Upper lobe of left lung (tissue), 6 donors: ENCODE measurements around the gene PIK3CD. TPM values are rescaled to one million over a fixed set of nuclear protein-coding genes. Genes with fewer than 3 reads are reported as not detected.
"Not testable (repeated sequence)": the region's sequence is repeated elsewhere in the genome, so short reads cannot be mapped to it uniquely, and the experiment has no call there.

Experiments used
- ATAC-seq, 2 donors: fragments of 200-7000 bp; cut with Tn5 transposase; one replicate each; pipeline ENCODE4 v1.9.1; 2022; ENCODE audit warnings: mild to moderate bottlenecking in 2 of 2, moderate library complexity in 2 of 2; ENCODE audit not compliant: low FRiP score in 2 of 2
- DNase-seq, 2 donors: peaks; one replicate each; pipeline ENCODE4 v3.0.0-alpha.2; 2019 to 2020
- H3K27ac ChIP-seq, 4 donors: fragments of 200-600 bp; sonication (generic); one replicate each; pipeline ENCODE4 v1.5.1; 2016 to 2019
- H3K27me3 ChIP-seq, 4 donors: fragments of 200-600 bp; sonication (generic); one replicate each; pipeline ENCODE4 v1.5.1; 2017 to 2019
- H3K36me3 ChIP-seq, 4 donors: fragments of 200-600 bp; sonication (generic); one replicate each; pipeline ENCODE4 v1.5.1; 2016 to 2019
- H3K4me1 ChIP-seq, 4 donors: fragments of 200-600 bp; sonication (generic); one replicate each; pipeline ENCODE4 v1.5.1; 2018 to 2019
- H3K4me3 ChIP-seq, 4 donors: fragments of 200-600 bp; sonication (generic); one replicate each; pipeline ENCODE4 v1.5.1; 2017 to 2019; ENCODE audit warnings: mild to moderate bottlenecking in 2 of 4, moderate library complexity in 1 of 4
- H3K9me3 ChIP-seq, 4 donors: fragments of 200-600 bp; sonication (generic); one replicate each; pipeline ENCODE4 v1.5.1; 2018 to 2019
- EP300 ChIP-seq, 4 donors: sonication (generic); formaldehyde crosslinking; IDR thresholded peaks; one replicate each; pipeline ENCODE4 v1.5.1; 2017; ENCODE audit warnings: antibody characterized with exemption in 4 of 4, control low read depth in 2 of 4
- POLR2A ChIP-seq, 4 donors: fragments of 450-650 bp; IDR thresholded peaks; one replicate each; pipeline ENCODE4 v1.5.1; 2016 to 2017; ENCODE audit warnings: antibody characterized with exemption in 4 of 4, mild to moderate bottlenecking in 2 of 4
- POLR2AphosphoS5 ChIP-seq, 2 donors: sonication (generic); formaldehyde crosslinking; IDR thresholded peaks; one replicate each; pipeline ENCODE4 v1.5.1; 2017; ENCODE audit warnings: antibody characterized with exemption in 2 of 2
- WGBS, 2 donors: methylation state at CpG; one replicate each; pipeline ENCODE4 v1.1.5; 2017 to 2018; 5-methylcytosine and 5-hydroxymethylcytosine counted together
- total RNA-seq, 6 donors: library from RNA; depleted of rRNA in 4 of 6; stranded (reverse); fragments of >200 nt in 4 of 6; gene quantifications; one replicate each; pipeline versions ENCODE4 v1.1.0 to v1.2.1, GENCODE V29; 2016 to 2021
- TF ChIP-seq, protein P1 (sequence below), 6 experiments: fragments of 450-650 bp in 4 of 6; fragments of 200-600 bp in 2 of 6; sonication (generic) in 2 of 6; IDR thresholded peaks; one replicate each; pipeline ENCODE4 v1.5.1; 2016 to 2019; ENCODE audit warnings: antibody characterized with exemption in 6 of 6
- donor health status: DM: no; HTN: no; CAD: no; lungs with moderate emphysema.
- donor health status: DM: no; HTN: yes; CAD: no; lungs with severe emphysema.

The PIK3CD gene
- total RNA-seq, 6 donors from 2014 or later: 19.0 to 56.6 (median 24.2) TPM

GRCh38 chr1:9618909-9619679 is 32.4 kb upstream of the PIK3CD start:
- no peaks in the 10 kb centered on the region for H3K9me3 ChIP-seq
- ATAC-seq (no peak), DNase-seq (no peak)
- no peak overlapping the region for H3K4me3 ChIP-seq
- peaks cover 0 to 6% (median 0%) of the 10 kb centered on the region in 4 donors for H3K4me1 ChIP-seq
- 75 to 76% methylated on average over 18 of the region's 18 CpGs for WGBS, 2 donors
- TF ChIP-seq EP300 (IDR thresholded peaks at IDR 0.05) (no peak), POLR2AphosphoS5 (IDR thresholded peaks at IDR 0.05) (no peak), POLR2A (IDR thresholded peaks at IDR 0.05) (no peak)
- TF ChIP-seq, protein P1, sequence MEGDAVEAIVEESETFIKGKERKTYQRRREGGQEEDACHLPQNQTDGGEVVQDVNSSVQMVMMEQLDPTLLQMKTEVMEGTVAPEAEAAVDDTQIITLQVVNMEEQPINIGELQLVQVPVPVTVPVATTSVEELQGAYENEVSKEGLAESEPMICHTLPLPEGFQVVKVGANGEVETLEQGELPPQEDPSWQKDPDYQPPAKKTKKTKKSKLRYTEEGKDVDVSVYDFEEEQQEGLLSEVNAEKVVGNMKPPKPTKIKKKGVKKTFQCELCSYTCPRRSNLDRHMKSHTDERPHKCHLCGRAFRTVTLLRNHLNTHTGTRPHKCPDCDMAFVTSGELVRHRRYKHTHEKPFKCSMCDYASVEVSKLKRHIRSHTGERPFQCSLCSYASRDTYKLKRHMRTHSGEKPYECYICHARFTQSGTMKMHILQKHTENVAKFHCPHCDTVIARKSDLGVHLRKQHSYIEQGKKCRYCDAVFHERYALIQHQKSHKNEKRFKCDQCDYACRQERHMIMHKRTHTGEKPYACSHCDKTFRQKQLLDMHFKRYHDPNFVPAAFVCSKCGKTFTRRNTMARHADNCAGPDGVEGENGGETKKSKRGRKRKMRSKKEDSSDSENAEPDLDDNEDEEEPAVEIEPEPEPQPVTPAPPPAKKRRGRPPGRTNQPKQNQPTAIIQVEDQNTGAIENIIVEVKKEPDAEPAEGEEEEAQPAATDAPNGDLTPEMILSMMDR (IDR thresholded peaks at IDR 0.05): no peak
- H3K27me3 ChIP-seq: no peaks in the 10 kb centered on the region
- H3K36me3 ChIP-seq: no peaks in the 10 kb centered on the region
- no peak overlapping the region for H3K27ac ChIP-seq

GRCh38 chr1:9621032-9621431 is 30.5 kb upstream of the PIK3CD start:
- no peaks in the 10 kb centered on the region for H3K9me3 ChIP-seq
- TF ChIP-seq, protein P1 (IDR thresholded peaks at IDR 0.05): no peak
- TF ChIP-seq POLR2AphosphoS5 (IDR thresholded peaks at IDR 0.05): no peak
- TF ChIP-seq POLR2A (IDR thresholded peaks at IDR 0.05): no peak
- no peak for TF ChIP-seq EP300 (IDR thresholded peaks at IDR 0.05)
- DNase-seq (no peak), ATAC-seq (no peak)
- no peak overlapping the region for H3K4me3 ChIP-seq
- no peaks in the 10 kb centered on the region for H3K27me3 ChIP-seq
- no peaks in the 10 kb centered on the region for H3K36me3 ChIP-seq
- H3K4me1 ChIP-seq: no peaks in the 10 kb centered on the region
- H3K27ac ChIP-seq: no peak overlapping the region

DNA sequence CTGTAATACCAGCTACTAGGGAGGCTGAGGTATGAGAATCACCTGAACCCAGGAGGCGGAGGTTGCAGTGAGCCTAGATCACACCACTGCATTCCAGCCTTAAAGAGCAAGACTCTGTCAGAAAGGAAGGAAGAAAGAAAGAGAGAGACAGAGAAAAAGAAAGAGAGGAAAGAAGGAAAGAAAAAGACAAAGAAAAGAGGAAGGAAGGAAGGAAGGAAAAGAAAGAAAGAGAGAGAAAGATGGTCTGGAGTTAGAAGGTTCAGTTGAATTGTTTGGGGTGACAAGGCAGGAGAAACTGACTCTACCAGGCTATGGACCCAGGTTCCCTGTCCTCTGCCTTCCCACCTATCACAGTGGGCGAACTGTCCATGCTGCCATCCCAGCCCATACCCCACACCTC is 27.4 kb upstream of the PIK3CD start:
- H3K4me1 ChIP-seq: peaks cover 6 to 22% (median 11%) of the 10 kb centered on the region in 4 donors
- no peak for TF ChIP-seq POLR2A (IDR thresholded peaks at IDR 0.05)
- TF ChIP-seq, protein P1 (IDR thresholded peaks at IDR 0.05): no peak
- TF ChIP-seq EP300 (IDR thresholded peaks at IDR 0.05): no peak
- TF ChIP-seq POLR2AphosphoS5 (IDR thresholded peaks at IDR 0.05): no peak
- peaks cover 0 to 3% (median 0%) of the 10 kb centered on the region in 4 donors for H3K27me3 ChIP-seq
- ATAC-seq (no peak), DNase-seq (no peak)
- 87 to 89% methylated on average over 2 of the region's 2 CpGs for WGBS, 2 donors
- no peaks in the 10 kb centered on the region for H3K36me3 ChIP-seq
- H3K4me3 ChIP-seq: no peak overlapping the region
- H3K27ac ChIP-seq: no peak overlapping the region
- no peaks in the 10 kb centered on the region for H3K9me3 ChIP-seq

- H3K27me3 ChIP-seq, H3K9me3 ChIP-seq, ATAC-seq, H3K27ac ChIP-seq, DNase-seq, H3K36me3 ChIP-seq, H3K4me3 ChIP-seq: not testable (repeated sequence)
- WGBS, 2 donors: 87 to 99% methylated on average over 3 of the region's 3 CpGs
- H3K4me1 ChIP-seq: peaks cover 6 to 26% (median 11%) of the 10 kb centered on the region in 4 donors
These were observed 26.5 kb upstream of the PIK3CD start for GRCh38 chr1:9625030-9625429.

GRCh38 chr1:9626201-9626608 is 25.3 kb upstream of the PIK3CD start:
- TF ChIP-seq, protein P1 (IDR thresholded peaks at IDR 0.05): no peak
- TF ChIP-seq EP300 (IDR thresholded peaks at IDR 0.05) (no peak), POLR2AphosphoS5 (IDR thresholded peaks at IDR 0.05) (no peak), POLR2A (IDR thresholded peaks at IDR 0.05) (no peak)
- Histone ChIP-seq H3K27ac (no peak overlapping the region), H3K4me3 (peak overlapping the region in 1 of 4 donors; percentile 10), H3K36me3 (no peaks in the 10 kb centered on the region), H3K9me3 (no peaks in the 10 kb centered on the region), H3K27me3 (peaks cover 0 to 3% (median 0%) of the 10 kb centered on the region in 4 donors), H3K4me1 (peaks cover 6 to 29% (median 11%) of the 10 kb centered on the region in 4 donors)
- 59 to 60% methylated on average over 6 to 9 of the region's 9 CpGs for WGBS, 2 donors
- DNase-seq (no peak), ATAC-seq (no peak)
